Hepatocyte (in vitro differentiated cells): ENCODE data around the gene SIRT6. TPM values are rescaled to one million over a fixed set of nuclear protein-coding genes. Genes with fewer than 3 reads are reported as not detected.
A peak's percentile ranks its signal among the peaks of the same experiment; 100 is the strongest.

Source experiments
- DNase-seq: peaks from one replicate; pipeline ENCODE4 v3.0.0-alpha.2; 2016; ENCODE audit warnings: low spot score
- H2AFZ ChIP-seq: fragments of 200-600 bp; sonication (generic); 2 replicates; pipeline ENCODE4 v1.6.0; 2016; ENCODE audit warnings: antibody characterized with exemption, mild to moderate bottlenecking
- H3K27ac ChIP-seq: fragments of 200-600 bp; sonication (generic); 2 replicates; pipeline ENCODE4 v1.5.1; 2016; ENCODE audit warnings: mild to moderate bottlenecking
- H3K27me3 ChIP-seq: fragments of 200-600 bp; sonication (generic); 2 replicates; pipeline ENCODE4 v1.6.1; 2016
- H3K36me3 ChIP-seq: fragments of 200-600 bp; sonication (generic); replicated peaks from 2 replicates; pipeline ENCODE4 v1.5.1; 2016; ENCODE audit warnings: low read depth; ENCODE audit not compliant: insufficient read depth
- H3K4me1 ChIP-seq: fragments of 200-600 bp; sonication (generic); 2 replicates; pipeline ENCODE4 v1.5.1; 2016; ENCODE audit warnings: mild to moderate bottlenecking, moderate library complexity; ENCODE audit not compliant: insufficient read depth
- H3K4me2 ChIP-seq: fragments of 200-600 bp; sonication (generic); 2 replicates; pipeline ENCODE4 v1.6.0; 2016
- H3K4me3 ChIP-seq: fragments of 200-600 bp; sonication (generic); 2 replicates; pipeline ENCODE4 v1.5.1; 2016; ENCODE audit warnings: mild to moderate bottlenecking
- H3K79me2 ChIP-seq: fragments of 200-600 bp; sonication (generic); 2 replicates; pipeline ENCODE4 v1.6.0; 2017; ENCODE audit warnings: mild to moderate bottlenecking
- H3K9me2 ChIP-seq: fragments of 200-600 bp; sonication (generic); replicated peaks from 2 replicates; pipeline ENCODE4 v1.6.0; 2017; ENCODE audit warnings: mild to moderate bottlenecking; ENCODE audit not compliant: insufficient read depth
- H3K9me3 ChIP-seq: fragments of 200-600 bp; sonication (generic); 2 replicates; pipeline ENCODE4 v1.5.1; 2016; ENCODE audit warnings: low read depth, mild to moderate bottlenecking
- H4K20me1 ChIP-seq: fragments of 200-600 bp; sonication (generic); 2 replicates; pipeline ENCODE4 v1.6.0; 2016; ENCODE audit warnings: mild to moderate bottlenecking; ENCODE audit not compliant: insufficient read depth, poor library complexity, severe bottlenecking
- CTCF ChIP-seq: fragments of 200-600 bp; sonication (generic); IDR thresholded peaks from 2 replicates; pipeline ENCODE4 v1.5.1; 2016; ENCODE audit warnings: antibody characterized with exemption, mild to moderate bottlenecking; ENCODE audit not compliant: poor library complexity
- EZH2 ChIP-seq: fragments of 200-600 bp; sonication (generic); IDR thresholded peaks from 2 replicates; pipeline ENCODE4 v1.6.1; 2016; ENCODE audit warnings: antibody characterized with exemption, mild to moderate bottlenecking, borderline replicate concordance
- EZH2phosphoT487 ChIP-seq: fragments of 200-600 bp; sonication (generic); IDR thresholded peaks from one replicate; pipeline ENCODE4 v1.6.1; 2018; ENCODE audit warnings: antibody characterized with exemption, mild to moderate bottlenecking, low read depth, moderate library complexity; ENCODE audit not compliant: unreplicated experiment, severe bottlenecking
- WGBS: methylation state at CpG from one replicate; pipeline ENCODE4 v1.1.6; 2016; ENCODE audit warnings: low lambda C conversion rate; ENCODE audit errors: missing lambda C conversion rate; 5-methylcytosine and 5-hydroxymethylcytosine counted together
- polyA plus RNA-seq: library from polyadenylated mRNA; unstranded; fragments of >200 nt; fragmentation: Nextera tagmentation; extraction: Ambion mirVana; gene quantifications from 2 replicates; pipeline ENCODE4 v1.2.1, GENCODE V29; 2016
- total RNA-seq: library from RNA; depleted of rRNA; stranded (reverse); fragments of >200 nt; gene quantifications from 2 replicates; pipeline ENCODE4 v1.2.3, GENCODE V29; 2014

The SIRT6 gene
- total and polyA plus RNA-seq, 2 experiments from 2014 or later, result 9.9 to 15.7 TPM

- TF ChIP-seq CTCF (no peak), EZH2 (no peak), EZH2phosphoT487 (no peak)
- peak overlapping the region; percentile 55 for H2AFZ ChIP-seq
These were observed 46.4 kb upstream of the SIRT6 start for GRCh38 chr19:4228765-4229178.

GRCh38 chr19:4227771-4228170 is 45.4 kb upstream of the SIRT6 start:
- no peak for DNase-seq
- no peaks in the 10 kb centered on the region for H4K20me1 ChIP-seq
- TF ChIP-seq EZH2phosphoT487 (no peak), CTCF (no peak), EZH2 (no peak)
- no peak overlapping the region for H2AFZ ChIP-seq
- H3K27me3 ChIP-seq, result no peaks in the 10 kb centered on the region
- no peak overlapping the region for H3K27ac ChIP-seq
- H3K4me2 ChIP-seq, result no peak overlapping the region
- no peaks in the 10 kb centered on the region for H3K9me3 ChIP-seq
- no peak overlapping the region for H3K4me3 ChIP-seq
- H3K36me3 ChIP-seq, result no peaks in the 10 kb centered on the region
- H3K79me2 ChIP-seq, result no peaks in the 10 kb centered on the region
- H3K9me2 ChIP-seq, result no peaks in the 10 kb centered on the region
- peaks cover 9% of the 10 kb centered on the region for H3K4me1 ChIP-seq

More at GRCh38 chr19:4228765-4229178, 46.4 kb upstream of the SIRT6 start:
- Histone ChIP-seq H3K9me3 (no peaks in the 10 kb centered on the region), H3K79me2 (no peaks in the 10 kb centered on the region), H4K20me1 (no peaks in the 10 kb centered on the region), H3K36me3 (no peaks in the 10 kb centered on the region), H3K4me1 (peaks cover 9% of the 10 kb centered on the region), H3K4me3 (no peak overlapping the region), H3K9me2 (no peaks in the 10 kb centered on the region), H3K27me3 (no peaks in the 10 kb centered on the region), H3K4me2 (peak overlapping the region; percentile 61), H3K27ac (no peak overlapping the region)
- 93% methylated on average over 2 of the region's 2 CpGs for WGBS
- DNase-seq, result no peak

- H3K9me2 ChIP-seq, result no peaks in the 10 kb centered on the region
- DNase-seq, result no peak
- TF ChIP-seq CTCF, result no peak
- H4K20me1 ChIP-seq, result no peaks in the 10 kb centered on the region
- H2AFZ ChIP-seq, result no peak overlapping the region
- H3K27ac ChIP-seq, result no peak overlapping the region
- H3K79me2 ChIP-seq, result no peaks in the 10 kb centered on the region
- 90% methylated on average over 8 of the region's 8 CpGs for WGBS
- no peak overlapping the region for H3K4me3 ChIP-seq
- H3K4me1 ChIP-seq, result peaks cover 9% of the 10 kb centered on the region
- no peaks in the 10 kb centered on the region for H3K27me3 ChIP-seq
- H3K9me3 ChIP-seq, result no peaks in the 10 kb centered on the region
- H3K4me2 ChIP-seq, result no peak overlapping the region
- no peaks in the 10 kb centered on the region for H3K36me3 ChIP-seq
These were observed 43.5 kb upstream of the SIRT6 start for GRCh38 chr19:4225885-4226284.

- no peak overlapping the region for H2AFZ ChIP-seq
- H3K9me2 ChIP-seq, result no peaks in the 10 kb centered on the region
- 70% methylated on average over 15 of the region's 15 CpGs for WGBS
- peaks cover 9% of the 10 kb centered on the region for H3K4me1 ChIP-seq
- H3K36me3 ChIP-seq, result no peaks in the 10 kb centered on the region
- no peak overlapping the region for H3K4me2 ChIP-seq
- no peaks in the 10 kb centered on the region for H3K79me2 ChIP-seq
- TF ChIP-seq EZH2phosphoT487, result no peak
- TF ChIP-seq CTCF, result no peak
- TF ChIP-seq EZH2, result no peak
- no peak overlapping the region for H3K4me3 ChIP-seq
- H3K9me3 ChIP-seq, result no peaks in the 10 kb centered on the region
- H3K27ac ChIP-seq, result no peak overlapping the region
- no peaks in the 10 kb centered on the region for H3K27me3 ChIP-seq
- H4K20me1 ChIP-seq, result no peaks in the 10 kb centered on the region
- DNase-seq, result no peak
These were observed 42.1 kb upstream of the SIRT6 start for GRCh38 chr19:4224470-4224869.
